Epithelial cell of proximal tubule (primary cell): ENCODE results near the gene MYF6. TPM values are rescaled to one million over a fixed set of nuclear protein-coding genes. Genes with fewer than 3 reads are reported as not detected.

Source experiments
- DNase-seq: peaks from one replicate; pipeline ENCODE4 v3.0.0-alpha.2; 2011; ENCODE audit warnings: low read depth
- H3K4me3 ChIP-seq: 2 replicates; pipeline ENCODE4 v1.5.1; 2011; ENCODE audit warnings: low read depth, mild to moderate bottlenecking, low read length
- CTCF ChIP-seq: conservative IDR thresholded peaks from 2 replicates; pipeline ENCODE4 v1.5.1; 2012; ENCODE audit warnings: low read depth, mild to moderate bottlenecking, low read length
- total RNA-seq: library from RNA; depleted of rRNA; stranded (reverse); fragments of >200 nt; gene quantifications from 2 replicates; pipeline ENCODE4 v1.2.3, GENCODE V29; 2015

The MYF6 gene
- total RNA-seq, 1 donor from 2014 or later: not detected

GRCh38 chr12:80679346-80680131 is 27.9 kb upstream of the MYF6 start:
- no peak for TF ChIP-seq CTCF
- no peak for DNase-seq
- no peak overlapping the region for H3K4me3 ChIP-seq

GRCh38 chr12:80681287-80681686 is 26.1 kb upstream of the MYF6 start:
- no peak for TF ChIP-seq CTCF
- no peak overlapping the region for H3K4me3 ChIP-seq
- DNase-seq: no peak

- H3K4me3 ChIP-seq: no peak overlapping the region
- no peak for DNase-seq
- TF ChIP-seq CTCF: no peak
Observed at GRCh38 chr12:80681786-80682185, 25.6 kb upstream of the MYF6 start.

DNA sequence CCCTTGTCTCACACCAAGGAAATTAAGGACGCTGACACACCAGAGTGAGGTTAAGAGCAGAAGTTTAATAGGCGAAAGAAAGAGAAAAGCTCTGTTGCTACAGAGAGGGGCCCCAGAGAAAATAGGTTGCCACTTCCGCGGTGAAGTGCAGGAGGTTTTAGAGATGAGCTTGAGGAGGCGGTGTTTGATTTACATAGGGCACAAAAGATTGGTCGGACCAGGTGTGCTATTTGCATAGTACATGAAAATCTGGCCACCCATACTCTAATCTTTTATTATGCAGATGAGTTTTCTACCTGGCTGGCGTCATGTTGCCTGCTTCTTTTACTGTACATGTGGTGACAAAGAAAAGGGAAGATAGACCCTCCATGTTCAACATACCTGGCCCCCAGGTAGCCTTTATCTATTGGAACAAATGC is 23.3 kb upstream of the MYF6 start:
- TF ChIP-seq CTCF: no peak
- no peak overlapping the region for H3K4me3 ChIP-seq
- no peak for DNase-seq

GRCh38 chr12:80690090-80690489 is 17.3 kb upstream of the MYF6 start:
- no peak for DNase-seq
- TF ChIP-seq CTCF: no peak

DNA sequence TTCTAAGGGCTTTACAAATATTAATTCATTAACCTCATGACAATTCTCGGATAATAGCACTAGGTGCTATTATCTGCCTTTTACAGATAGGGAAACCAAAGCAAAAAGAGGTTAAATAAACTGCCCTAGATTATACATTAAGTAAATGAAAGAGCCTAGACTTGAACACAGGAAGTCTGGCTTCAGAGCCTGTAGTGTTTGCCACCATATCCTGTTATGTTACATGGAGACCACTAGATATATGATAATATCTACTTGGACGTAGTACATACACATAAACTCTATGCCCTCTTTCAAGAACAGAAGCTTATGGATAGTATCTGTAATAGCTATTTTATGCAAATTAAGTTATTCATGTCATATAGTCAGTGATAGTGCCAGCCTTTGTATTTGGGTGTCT is 16.9 kb upstream of the MYF6 start:
- H3K4me3 ChIP-seq: no peak overlapping the region
- no peak for DNase-seq
- TF ChIP-seq CTCF: no peak

More at GRCh38 chr12:80690090-80690489, 17.3 kb upstream of the MYF6 start:
- no peak overlapping the region for H3K4me3 ChIP-seq

DNA sequence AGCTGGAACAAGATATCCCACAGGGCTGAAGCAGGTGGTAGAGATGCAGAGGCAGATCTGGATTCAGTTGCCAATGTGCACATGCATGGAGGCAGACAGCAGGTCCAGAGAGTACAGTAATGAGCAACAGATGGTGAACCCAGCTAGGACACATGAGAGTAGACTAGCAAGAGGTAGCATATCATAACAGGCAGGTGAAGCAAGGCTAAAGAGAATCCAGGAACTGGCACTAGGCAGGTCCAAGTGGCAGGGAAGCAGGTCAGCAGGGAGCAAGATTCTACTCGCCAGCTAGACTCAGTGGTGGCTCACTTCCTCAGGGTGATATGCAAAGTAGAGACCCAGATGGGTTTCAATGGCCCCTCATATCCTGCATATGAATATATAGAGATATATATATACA is 15.3 kb upstream of the MYF6 start:
- no peak for DNase-seq
- H3K4me3 ChIP-seq: no peak overlapping the region
- no peak for TF ChIP-seq CTCF
